Measurements from ENCODE around the gene DNAH2. TPM values are rescaled to one million over a fixed set of nuclear protein-coding genes. Genes with fewer than 3 reads are reported as not detected.

Gene DNAH2
- total and polyA plus RNA-seq, 2 of the 13 experiments (the other 11 are each of a cell fraction or from before 2014, with no cell fraction given): not detected

- TF ChIP-seq HBP1 (CRISPR knock-in tag; IDR thresholded peaks at IDR 0.05; ENCODE audit: low read depth) (0 out of 2 replicates have a peak, but pooled peaks have one; percentile 7), CENPT (CRISPR knock-in tag; IDR thresholded peaks at IDR 0.05; ENCODE audit: low read depth) (no peak), ATF5 (CRISPR knock-in tag; IDR thresholded peaks at IDR 0.05; ENCODE audit: low read depth) (no peak), HHEX (CRISPR knock-in tag; IDR thresholded peaks at IDR 0.05) (no peak), ZBTB25 (CRISPR knock-in tag; IDR thresholded peaks at IDR 0.05) (no peak), ZBTB21 (CRISPR knock-in tag; IDR thresholded peaks at IDR 0.05) (no peak), THAP7 (CRISPR knock-in tag; IDR thresholded peaks at IDR 0.05) (no peak), FOXO1 (CRISPR knock-in tag; IDR thresholded peaks at IDR 0.05) (no peak), THAP9 (CRISPR knock-in tag; IDR thresholded peaks at IDR 0.05; ENCODE audit: borderline replicate concordance) (no peak), ZNF564 (CRISPR knock-in tag; IDR thresholded peaks at IDR 0.05) (no peak), ZNF230 (CRISPR knock-in tag; IDR thresholded peaks at IDR 0.05) (no peak), ZNF839 (CRISPR knock-in tag; IDR thresholded peaks at IDR 0.05; ENCODE audit: borderline replicate concordance) (no peak), RBM39 (IDR thresholded peaks at IDR 0.05; ENCODE audit: low read depth, low read length, poor library complexity, severe bottlenecking) (no peak), ZNF550 (CRISPR knock-in tag; IDR thresholded peaks at IDR 0.05; ENCODE audit: borderline replicate concordance) (no peak), NONO (IDR thresholded peaks at IDR 0.05) (no peak), NONO (CRISPR knock-in tag; conservative IDR thresholded peaks at IDR 0.05) (no peak; the same call in 1 of the 2 replicates), RBM22 (optimal IDR thresholded peaks at IDR 0.05; ENCODE audit: low read length) (peak; percentile 76), ZNF17 (CRISPR knock-in tag; IDR thresholded peaks at IDR 0.05) (no peak), SP1 (IDR thresholded peaks at IDR 0.05) (no peak), SP1 (CRISPR knock-in tag; IDR thresholded peaks at IDR 0.05) (no peak), GLMP (CRISPR knock-in tag; IDR thresholded peaks at IDR 0.05; ENCODE audit: borderline replicate concordance) (no peak), RXRA (CRISPR knock-in tag; IDR thresholded peaks at IDR 0.05) (no peak), FOXJ3 (CRISPR knock-in tag; IDR thresholded peaks at IDR 0.05; ENCODE audit: borderline replicate concordance) (no peak)
Measured at GRCh38 chr17:7856011-7856810, 138.7 kb downstream of the DNAH2 start (continued).
